NCI-H1092 treated with DMSO at 0.1 percent for 48 hours (cell line): ENCODE measurements around the gene TSPO.

Source experiments
- DNase-seq: peaks from one replicate; lab custom pipeline; 2025; lab: John Stamatoyannopoulos, UW

The TSPO gene

DNA sequence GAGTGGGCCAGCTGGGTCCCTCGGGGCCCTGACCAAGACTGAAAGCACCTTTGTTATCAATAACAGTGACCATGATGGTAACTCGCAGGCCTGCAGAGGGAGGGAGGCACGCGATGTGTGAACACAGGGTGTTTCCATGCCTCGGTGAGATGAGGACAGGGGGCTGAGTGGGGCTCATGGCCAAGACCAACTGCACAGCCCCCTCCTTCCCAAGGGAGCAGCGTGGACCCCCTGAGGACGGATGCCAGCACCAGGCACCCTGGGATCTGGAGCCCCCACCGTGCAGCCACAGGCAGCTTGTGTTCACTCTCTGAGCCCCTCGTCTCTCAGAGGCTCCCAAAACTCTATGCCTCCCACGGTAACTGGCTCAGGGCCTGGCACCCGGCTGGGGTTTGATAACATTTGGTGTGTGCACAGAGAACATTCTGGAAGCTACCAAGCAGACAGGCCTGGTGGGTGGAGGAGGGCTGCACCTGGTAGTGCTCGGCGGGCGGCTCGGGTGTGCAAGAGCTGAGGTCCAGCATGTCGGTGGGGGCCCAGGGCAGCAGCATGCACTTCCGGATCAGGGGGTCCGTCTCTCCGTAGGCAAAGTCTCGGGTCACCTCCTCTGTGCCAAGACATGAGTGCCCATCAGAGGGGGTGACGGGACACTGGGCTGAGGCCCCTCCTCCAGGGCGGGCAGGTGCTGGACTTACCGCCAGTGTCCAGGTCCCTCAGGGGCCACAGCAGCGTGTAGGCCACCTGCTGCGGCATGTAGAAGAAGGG, 28.0 kb downstream of the TSPO start:
- no peak for DNase-seq

DNA sequence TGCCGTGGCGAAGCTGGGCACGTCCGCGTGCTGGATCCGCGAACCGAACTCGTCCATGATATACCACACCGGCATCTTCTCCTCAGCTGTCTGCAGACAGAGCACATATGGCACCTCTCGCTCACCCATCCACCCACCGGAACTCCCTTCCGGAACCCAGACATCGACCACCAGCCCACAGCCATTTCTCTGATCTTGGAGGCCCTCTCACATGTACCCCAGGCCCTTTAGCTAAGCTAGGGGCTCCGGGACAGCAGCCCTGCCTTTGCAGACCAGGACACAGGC, 28.5 kb downstream of the TSPO start:
- no peak for DNase-seq

DNA sequence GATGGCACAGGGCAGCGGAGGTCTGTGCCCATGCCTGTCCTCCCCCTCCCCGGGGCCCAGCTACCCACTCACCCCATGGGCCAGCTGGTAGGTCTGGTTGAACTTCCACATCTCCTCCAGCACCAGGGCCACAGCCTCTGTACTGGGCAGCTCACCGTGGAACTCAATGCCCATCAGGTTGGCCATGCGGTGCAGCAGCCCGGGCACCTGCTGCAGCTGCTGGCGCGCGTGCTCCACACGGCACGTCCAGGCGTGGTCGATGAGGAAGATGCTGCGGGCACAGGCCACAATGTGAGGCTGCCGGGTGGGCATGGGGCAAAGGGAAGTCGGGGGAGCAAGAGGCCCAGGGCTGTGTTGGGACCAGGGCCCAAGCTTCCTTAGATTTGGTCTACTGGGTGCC, 29.3 kb downstream of the TSPO start:
- no peak for DNase-seq

DNA sequence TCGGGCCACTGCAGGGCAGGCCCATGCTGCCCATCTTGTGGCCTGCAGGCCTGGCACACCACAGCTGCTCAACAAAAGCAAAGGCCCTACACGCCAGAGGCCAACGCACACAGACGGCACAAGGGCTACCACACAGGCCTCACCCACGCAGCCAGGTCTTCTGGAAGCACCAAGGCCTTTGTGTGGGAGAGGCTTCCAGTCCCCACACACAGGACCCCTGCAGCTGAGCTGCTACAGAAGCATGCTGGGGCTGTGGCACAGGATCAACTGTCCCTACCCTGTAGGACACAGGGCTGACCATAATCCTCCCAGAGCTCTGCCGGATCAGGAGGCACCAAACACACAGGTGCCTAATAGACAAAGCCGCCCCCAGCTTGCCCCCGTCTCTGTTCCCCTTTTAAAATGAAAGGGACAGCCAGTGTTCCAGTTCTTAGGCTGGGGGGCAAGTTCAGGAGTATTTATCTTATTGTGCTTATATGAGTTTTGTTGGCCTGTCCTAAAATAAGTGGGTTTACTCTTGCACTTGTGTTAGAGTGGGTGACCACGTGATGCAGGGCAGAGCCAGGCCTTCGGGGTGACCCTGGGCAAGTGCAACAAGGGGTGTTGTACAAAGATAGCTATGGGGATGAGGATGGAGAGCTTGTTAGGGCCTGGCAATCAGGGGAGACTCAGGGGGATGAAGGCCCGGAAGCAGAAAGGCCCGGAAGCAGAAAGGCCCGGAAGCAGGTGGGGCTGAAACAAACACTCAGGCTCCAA, 30.1 kb downstream of the TSPO start:
- no peak for DNase-seq

DNA sequence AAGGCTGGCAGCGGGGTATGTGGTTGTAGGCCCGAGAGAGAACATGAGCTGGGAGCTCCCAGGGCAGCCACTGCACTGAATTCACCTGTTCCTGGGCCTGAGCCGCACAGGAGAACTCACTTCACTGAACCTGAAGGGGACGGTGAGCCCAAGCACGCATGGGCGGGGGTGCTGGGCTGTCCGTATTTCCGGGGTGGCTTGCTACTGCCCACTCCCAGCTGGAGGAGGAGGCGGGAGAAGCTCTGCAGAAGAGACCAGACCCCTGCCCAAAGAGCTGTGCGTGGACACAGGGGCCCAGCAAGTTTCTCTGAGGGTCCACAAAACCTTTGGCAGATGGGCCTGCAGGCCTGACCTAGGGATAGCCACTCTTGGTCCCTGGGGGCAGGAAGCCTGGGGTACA, 30.8 kb downstream of the TSPO start:
- no peak for DNase-seq

DNA sequence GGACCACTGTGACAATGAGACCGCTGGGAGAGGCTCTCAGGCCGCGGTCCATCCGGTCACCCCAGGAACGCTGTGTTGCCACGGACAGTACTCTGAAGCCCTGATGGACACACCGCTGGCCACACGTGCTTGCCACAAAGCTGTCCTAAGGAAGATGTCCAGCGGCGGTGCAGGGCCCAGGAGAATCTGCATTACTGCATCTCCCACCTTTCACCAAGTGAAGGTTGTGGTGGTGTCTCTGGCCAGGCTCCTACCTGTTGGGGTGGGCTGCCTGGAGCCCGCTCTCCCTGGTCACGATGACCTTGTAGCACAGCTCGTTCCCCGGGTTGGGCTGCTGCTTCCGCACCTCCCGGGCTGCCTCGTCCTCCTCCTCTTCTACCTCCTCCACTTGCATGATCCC, 31.4 kb downstream of the TSPO start:
- DNase-seq, result no peak

DNA sequence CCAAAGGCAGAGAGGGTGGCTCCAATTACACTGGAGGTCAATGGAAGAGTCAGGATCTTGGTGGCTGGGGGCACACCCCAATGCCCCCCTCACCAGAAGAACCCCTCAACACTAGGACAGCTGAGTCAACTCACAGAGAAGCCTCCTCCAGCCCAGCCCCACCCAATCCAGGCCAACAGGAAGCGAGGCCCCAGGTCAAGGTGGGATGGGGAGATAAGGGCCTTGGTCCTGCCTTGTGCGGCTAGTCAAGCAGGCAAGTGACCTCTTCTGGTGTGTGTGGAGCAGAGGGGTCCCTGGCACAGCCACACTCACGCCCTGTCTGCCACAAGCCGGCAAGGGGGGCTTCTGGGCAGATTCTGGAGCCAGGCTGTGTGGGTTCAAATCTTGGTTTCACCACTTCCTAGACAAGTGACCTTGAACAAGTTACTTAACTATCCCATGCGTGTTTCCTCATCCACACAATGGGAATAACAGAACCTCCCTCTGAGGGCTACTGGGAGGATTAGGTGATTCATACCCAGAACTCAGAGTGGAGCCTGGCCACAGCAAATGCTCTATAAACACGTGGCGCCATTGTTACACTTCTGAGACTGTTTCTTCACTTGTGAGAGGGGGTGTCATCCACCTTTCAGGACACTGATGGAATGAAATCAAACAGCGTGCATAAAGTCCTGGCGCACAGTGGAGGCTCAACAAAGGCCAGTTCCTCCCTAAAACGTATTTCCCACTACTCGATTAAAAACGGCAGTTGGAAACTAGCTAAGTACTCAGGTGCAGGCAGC, 32.3 kb downstream of the TSPO start:
- no peak for DNase-seq

DNA sequence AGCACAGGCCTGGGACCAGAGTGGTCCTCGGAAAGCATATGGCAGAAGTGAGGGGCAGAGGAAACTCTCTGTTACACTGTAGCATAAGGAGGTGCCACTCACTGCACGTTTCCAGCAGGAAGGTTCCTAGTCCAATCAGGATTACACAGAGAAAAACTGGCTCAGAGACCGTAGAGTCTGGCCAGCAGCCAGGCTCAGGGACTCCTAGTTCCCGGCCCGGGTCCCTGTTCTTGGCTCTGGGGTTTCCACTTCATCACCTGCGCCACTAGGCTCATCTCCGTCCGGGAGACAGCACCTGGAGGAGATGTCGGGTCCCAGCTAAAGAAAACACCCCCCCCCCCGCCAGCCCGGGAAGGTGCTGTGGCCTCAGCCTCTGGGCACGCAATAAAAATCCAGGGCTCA, 34.5 kb downstream of the TSPO start:
- DNase-seq, result peak; percentile 8

DNA sequence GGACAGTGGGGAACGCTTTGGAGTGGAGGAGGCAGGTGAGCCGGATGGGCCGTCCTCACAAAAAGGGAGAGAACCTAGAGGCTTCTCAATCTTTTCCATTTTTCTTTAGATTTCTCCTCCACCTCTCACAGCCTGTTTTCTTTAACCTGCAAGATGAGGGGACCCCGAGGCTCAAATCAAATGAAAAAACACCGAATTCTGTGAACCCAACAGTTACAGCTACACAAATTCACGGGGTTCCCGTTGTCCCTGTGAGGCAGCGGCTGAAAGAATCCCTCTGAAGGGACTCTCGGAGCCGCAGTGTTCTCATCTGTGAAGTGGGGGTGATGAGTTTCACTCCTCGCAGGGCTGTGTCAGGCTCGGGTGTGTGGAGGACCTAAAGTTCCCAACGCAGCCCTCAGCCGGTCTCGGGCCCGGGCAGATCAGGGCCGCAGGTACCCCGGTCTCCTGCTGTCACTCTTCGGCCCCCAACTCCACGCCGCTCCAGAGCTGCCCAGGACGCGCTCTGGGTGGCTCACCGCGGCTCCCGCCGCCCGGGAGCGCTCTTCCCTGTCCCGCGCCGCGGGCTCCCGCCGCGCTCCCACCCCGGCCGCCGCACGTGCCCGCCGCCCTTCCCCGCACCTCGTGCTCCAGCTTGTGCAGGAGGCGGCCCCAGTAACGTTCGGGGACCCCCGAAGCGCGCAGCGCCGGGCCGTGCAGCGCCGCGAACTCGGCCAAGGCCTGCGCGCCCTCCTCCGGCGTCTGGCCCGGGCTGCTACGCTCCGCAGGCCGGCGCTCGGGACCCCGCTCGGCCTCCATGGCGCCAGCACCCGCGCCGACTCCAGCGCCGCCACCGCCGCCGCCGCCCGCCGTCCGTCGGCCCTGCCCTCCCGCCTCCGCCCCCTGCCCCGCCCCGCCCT, 35.2 kb downstream of the TSPO start, which contains the start of gene TTLL12:
Gene TTLL12 (minus strand): TSS at position 863 of the 899 bp plus-strand sequence. CDS start 65 bp downstream, at position 798.
- peak; percentile 5 for DNase-seq

DNA sequence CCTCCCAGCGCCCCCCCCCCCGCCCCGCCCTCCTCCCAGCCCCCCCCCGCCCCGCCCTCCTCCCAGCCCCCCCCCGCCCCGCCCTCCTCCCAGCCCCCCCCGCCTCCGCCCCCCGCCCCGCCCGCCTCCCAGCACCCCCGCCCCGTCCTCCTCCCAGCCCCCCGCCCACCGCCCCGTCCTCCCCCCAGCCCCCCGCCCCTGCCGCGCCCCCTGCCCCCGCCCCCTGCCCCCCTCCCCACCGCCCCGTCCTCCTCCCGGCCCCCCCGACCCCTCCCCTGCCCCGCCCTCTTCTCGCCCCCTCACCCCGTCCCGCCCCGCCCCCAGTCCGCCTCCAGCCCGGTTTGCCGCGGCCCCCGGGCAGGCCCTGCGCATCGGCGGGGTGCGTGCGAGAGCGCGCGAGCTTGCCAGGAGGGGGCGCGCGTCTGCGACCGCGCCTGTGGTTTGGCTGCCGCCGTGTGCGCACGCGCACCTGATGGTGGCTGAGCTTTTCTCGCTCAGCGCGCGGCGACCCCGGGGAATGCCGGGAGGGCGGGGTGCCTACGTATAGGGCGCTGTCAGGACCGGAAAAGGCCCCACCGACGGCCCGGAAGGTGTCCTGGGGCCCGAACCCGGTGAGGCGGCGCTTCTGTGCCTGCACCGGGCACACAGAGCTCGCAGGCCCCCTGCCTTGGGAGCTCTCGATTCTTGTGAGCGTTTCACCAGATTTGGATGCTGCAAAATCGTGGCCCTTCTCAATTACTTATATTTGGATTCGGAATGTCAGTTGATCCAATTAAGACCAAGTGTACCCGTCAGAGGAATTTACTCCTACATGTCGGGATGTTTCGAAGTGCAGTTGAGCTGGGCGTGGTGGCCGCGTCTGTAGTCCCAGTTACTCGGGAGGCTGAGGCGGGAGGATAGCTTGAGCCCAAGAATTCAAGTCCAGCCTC, 36.1 kb downstream of the TSPO start:
- DNase-seq, result peak; percentile 55

DNA sequence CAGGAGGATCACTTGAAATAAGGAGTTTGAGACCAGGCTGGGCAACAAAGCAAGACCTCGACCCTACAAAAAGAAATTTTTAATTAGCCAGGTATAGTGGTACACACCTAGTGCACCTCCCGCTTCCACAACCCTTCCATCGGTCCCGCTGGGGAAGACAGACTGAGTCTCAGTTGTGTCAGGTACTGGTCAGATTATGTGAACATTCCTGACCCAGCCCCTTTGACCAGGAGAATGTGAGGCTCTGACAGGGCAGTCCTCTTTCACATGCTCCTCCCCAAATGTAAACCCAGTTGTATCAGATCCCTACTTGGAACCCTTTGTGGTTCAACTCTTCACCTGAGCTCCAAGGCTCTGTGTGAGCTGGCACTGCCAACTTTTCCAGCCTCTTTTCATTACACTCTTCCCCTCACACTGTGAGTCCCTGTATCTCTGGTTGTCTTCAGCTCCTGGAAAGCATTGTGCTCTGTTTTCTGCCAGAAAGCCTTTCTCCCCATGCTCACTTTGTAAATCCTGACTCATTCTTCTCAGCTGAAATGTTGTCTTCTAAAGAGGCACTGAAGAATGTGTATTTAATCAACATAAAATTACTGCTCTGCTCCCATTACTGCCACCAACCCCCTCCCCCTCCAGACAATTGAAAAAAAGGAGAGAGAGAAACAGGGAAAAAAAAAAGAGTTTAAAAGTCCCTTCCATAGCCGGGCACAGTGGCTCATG, 37.6 kb downstream of the TSPO start:
- no peak for DNase-seq

DNA sequence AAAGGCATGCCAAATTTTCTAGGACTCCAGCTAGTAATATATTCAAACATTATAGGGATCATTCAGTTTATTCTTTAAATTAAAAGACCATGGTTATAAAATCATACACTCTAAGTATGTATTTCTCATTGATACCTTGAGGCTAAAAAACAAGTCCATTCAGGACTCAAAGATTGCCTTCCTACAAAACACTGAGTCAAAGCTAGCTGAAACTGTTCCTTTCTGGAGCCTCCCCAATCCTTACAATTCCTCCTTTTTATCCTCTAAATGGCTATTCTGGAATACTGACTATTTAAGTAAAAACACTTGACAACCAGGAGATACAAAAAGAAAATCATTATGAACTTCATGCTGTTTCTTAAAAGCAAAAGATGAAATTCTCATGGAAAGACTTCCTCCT, 40.5 kb downstream of the TSPO start:
- DNase-seq, result no peak

DNA sequence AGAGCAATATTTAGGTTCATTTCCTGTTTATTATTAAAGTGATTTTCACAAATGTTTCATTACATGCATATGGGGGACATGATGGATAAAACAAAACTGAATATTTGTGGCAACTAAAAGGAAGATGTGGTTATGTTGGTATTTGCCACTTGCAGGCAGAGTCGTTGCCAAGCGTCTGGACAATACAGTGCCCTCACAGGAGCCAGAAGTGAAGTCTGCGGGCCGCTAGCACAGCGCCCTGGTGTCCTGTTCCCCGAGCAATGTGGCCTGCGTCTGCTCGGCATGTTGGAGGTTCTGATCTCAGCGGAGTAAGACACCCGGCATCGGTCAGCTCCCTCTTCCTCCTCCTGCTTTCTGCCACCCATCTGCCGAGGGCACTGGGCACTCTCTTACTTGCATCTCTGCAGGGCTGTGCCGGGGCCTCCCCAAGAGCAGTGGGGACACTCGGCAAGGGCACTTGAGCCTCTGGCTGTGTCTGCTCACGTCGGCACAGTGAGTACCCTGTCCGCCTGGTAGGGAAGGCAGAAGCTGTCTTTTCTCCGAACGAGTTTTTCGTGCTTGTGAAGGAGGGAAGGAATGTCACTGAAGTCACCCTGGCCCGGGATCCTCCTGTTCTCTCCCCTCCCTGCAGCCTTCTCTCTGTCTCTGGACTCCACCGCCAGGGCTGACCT, 46.0 kb downstream of the TSPO start:
- DNase-seq, result no peak

DNA sequence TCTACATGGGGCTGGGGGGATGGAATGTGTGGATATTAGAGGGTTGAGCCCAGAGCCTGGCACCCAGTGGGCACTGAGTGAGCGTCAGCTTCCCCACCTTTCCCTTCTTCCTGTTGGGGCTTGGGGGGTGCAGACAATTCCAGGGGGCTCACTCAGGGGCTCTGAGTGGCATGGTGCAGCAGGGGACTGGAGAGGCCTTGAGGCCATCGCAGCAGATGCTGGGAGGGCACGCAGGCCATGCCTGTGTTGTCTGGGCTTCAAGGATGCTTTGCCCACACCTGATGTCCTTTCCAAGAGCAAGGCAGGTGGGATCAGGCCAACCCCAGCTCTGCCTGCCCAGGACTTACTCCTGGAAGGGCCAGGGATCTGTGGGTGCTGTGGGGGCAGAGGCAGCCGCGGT, 46.8 kb downstream of the TSPO start:
- no peak for DNase-seq

DNA sequence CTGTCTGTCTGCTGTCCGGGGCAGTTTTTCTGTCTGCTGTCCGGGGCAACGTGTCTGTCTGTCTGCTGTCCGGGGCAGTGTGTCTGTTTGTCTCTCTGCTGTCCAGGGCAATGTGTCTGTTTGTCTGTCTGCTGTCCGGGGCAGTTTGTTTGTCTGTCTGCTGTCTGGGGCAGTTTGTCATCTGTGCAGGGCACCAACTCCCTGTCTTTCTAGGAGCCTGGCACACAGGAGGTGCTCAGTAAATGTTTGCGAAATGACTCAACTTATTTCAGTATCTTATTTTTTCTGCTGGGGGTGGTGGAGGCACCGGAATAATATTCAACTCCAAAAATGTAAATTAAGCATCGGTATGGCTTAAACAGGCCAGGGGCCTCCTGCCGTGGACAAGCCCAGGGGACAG, 47.6 kb downstream of the TSPO start:
- no peak for DNase-seq

DNA sequence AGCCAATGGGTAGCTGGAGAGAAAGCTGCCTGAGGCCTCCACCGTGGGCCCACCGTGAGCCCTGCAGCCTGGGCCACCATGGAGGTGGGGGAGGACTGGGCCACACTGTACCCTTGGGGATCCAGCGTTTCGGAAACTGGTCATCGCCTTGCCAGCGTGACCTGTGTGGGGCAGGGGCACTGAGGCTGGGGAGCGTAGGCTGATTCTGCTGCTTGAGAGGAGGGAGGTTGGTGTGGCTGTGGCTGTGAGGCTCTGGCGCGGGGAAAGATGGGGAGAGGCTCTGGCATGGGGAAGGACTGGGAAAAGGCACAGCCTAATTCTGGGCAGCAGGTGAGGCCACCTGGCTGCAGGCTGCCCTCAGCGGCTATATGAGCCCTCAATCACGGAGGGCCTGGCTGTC, 48.2 kb downstream of the TSPO start:
- no peak for DNase-seq

DNA sequence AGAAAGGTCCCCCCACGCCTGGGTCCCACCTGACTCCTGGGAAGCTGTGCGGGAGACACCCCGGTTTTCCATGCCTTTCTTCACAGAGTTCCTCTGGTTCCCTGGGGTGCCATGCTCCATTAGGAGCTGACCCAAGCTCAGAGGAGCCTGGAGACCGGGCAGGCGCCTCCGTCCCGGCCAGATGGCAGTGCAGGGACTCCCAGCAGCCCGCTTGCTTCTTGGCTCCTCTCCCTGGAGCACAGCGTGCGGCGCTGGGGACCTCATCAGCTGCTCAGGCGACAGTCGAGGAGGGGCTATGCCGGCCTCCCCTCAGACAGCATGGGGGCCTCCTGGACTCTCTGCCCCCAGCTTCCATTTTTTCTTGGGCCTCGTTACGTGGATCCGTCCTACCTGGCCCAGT, 48.7 kb downstream of the TSPO start:
- no peak for DNase-seq

DNA sequence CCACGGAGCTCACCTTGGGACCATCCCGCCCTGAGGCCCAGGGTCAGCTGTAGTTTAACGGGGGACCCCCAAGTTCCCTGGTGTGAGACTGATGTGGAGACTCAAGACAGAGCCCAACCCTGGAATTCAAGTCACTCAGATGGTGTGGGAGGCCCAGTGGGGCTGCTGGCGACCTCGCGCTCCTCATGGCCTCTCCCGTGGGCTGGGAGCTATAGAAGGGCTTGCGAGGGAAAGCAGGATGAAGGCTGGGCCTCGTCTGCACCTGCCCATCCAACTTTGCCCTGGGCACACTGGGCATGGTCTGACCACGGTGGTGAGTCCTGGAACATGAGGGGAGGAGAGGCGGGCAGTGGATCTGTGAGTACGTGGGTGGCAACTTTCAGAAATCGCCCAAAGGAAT, 49.2 kb downstream of the TSPO start:
- DNase-seq, result no peak

DNA sequence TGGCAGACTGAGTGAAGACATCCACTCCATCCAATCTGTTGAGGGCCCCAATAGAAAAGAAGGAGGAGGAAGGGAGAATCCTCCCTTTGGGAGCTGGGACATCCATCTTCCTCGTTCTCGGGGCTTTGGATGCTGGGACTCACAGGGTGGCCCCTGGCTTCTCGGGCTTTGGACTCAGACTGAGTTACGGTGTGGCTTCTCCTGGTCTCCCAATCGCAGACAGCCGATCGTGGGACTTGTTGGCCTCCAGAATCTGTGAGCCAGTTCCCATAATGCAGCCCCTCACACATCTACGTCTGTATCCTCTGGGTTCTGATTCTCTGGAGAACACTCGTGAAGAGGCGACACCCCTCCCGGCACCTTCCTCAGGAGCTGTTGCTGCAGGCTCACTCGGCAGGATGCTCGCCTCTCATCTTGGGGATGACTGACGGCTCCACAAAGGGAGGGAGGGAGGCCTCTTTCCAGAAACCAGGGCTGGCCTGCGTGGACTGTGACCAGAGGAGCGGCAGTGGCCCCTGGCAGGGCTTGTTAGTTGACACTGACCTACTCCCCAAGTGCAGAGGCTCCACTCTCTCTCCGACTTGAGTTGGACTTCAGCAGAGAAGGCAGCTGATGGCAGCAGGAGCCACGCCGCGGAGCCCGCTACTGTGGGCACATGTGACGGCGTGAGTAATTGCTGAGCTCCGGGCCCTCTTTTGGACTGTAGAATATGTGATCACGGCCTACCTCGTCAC, 50.3 kb downstream of the TSPO start:
- DNase-seq, result no peak
